Measurements from ENCODE around the gene RAB44.

RAB44 gene

DNA sequence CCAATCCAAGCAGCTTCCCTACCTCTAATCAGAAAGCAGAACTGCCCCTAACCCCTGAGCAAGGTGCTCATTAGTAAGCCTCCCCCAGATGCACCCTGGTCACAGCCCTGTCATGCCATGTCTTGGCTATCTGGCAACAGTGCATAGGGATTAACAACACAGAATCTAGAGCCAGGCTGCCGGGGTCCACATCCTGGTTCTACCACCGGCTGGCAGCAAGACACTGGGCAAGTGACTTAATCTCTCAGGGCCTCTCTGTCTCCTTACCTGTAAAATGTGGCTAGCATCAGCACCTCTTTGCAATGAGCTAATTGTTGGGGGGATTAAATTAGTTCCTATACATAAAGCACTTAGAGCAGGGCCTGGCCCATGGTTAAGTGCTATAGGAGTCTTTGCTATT is 73.5 kb downstream of the RAB44 start:
- DNase-seq (ENCODE audit: low read depth in 3 of 3) = no peak

GRCh38 chr6:36772397-36772796 is 74.8 kb downstream of the RAB44 start:
- no peak for DNase-seq (ENCODE audit: low read depth in 3 of 3)

DNA sequence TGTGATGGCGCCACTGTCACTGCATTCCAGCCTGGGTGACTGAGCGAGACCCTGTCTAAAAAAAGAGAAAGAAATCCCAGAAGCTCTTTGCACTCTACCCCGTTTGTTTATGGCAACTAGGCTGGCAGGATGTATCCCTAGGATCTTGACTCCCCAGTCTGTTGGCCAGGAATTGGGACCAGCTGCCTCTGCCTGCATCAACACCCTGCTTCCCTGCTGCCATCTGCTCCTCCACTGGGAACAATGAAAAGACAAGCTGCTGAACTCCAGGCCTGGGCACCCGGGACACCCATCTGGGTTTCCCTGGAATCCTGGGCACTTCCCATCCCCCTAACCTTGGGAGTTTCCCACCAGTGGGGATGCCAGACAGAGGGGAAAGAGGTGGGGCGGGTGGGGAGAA is 76.7 kb downstream of the RAB44 start:
- DNase-seq (ENCODE audit: low read depth in 3 of 3) = no peak

DNA sequence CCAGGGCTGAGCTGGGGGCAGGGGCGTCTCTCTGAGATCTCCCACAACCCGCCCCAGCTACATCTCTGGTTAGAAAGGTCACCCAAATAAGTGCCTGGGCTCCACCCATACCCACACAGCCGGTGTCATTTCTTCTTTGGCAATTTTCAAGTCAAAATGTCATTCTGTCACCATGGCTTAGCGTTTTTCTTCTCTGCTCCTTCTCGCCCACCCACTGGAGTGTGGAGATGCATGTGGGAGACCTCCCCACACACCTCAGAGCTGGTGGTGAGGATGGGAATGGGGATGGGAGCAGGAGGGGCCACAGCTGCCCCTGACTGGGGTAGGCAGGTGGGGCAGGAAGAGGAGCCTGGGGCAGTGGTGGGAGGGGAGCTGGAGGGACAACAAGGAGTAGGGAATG is 78.5 kb downstream of the RAB44 start:
- DNase-seq (ENCODE audit: low read depth in 3 of 3) = no peak

DNA sequence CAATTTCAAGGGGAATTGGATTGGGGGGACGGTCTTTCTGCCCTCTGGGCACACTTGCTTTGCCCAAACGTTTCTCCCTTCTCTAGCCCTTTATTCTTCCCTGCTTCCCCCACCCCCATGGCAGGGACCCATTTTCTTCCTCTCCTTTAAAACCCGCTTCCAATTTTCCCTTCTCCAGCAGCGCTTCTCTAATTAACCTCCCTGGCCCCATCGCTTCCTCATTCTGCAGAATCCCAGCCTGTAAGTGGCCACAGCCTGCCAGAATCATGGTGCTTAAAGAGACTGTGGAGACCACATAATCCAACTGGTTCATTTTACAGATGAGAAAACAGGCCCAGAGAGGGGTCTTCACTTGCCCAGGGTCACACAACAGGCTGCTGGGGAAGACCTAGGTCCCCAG is 80.2 kb downstream of the RAB44 start:
- DNase-seq (ENCODE audit: low read depth in 3 of 3) = no peak

DNA sequence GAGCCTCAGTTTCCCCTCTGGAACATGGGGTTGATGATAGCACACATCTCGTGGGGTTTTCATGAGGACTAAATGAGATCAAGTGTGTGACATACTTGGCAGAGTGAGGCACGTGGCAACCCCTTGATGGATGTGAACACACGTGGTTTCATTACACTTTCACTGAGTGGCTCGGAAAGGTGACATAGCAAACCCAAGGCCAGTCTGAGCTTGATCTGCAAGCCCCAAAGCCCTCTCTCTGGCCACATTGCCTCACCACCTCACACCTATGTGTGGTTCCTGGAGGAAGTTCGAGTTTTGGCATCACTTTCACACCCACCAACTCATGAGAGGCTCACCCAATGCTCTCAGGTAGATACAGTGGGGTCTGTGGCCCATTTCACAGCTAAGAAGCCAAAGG is 81.6 kb downstream of the RAB44 start:
- no peak for DNase-seq (ENCODE audit: low read depth in 3 of 3)

GRCh38 chr6:36780442-36781177 is 83.0 kb downstream of the RAB44 start:
- no peak for DNase-seq (ENCODE audit: low read depth in 3 of 3)

DNA sequence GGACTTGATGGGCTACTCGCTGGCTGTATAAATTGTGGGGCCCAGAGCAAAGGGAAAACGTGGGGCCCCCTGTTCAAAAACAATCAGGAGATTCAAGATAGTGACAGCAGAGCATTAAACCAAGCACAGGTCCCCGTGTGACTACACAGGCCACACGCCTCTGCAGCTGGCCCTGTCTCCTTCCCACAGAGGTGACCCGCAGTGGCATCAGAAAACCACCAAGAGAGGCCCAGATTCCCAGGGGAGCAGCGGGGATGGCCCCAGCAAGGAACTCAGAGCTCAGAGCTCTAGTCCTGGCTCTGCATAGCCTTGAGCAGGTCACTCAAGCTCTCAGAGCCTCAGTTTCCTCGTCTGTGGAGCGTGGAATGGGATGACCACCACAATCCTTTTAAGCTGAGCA is 84.0 kb downstream of the RAB44 start:
- no peak for DNase-seq (ENCODE audit: low read depth in 3 of 3)

Data from stimulated activated CD4-positive, alpha-beta T cell treated with anti-CD3 and anti-CD28 coated beads, TNF-alpha, amount 100 ng/mL, for 48 hours (primary cell).